HT1080 (cell line): ENCODE data around the gene IFT122. TPM values are rescaled to one million over a fixed set of nuclear protein-coding genes. Genes with fewer than 3 reads are reported as not detected.
"Not testable (repeated sequence)": the region's sequence is repeated elsewhere in the genome, so short reads cannot be mapped to it uniquely, and the experiment has no call there.

Experiments
- DNase-seq: peaks from one replicate; pipeline ENCODE4 v3.0.0-alpha.2; 2015; ENCODE audit warnings: low read depth
- total RNA-seq: library from RNA; depleted of rRNA; stranded (reverse); fragments of >200 nt; shearing (Covaris generic); gene quantifications from 2 replicates; pipeline ENCODE4 v1.2.3, GENCODE V29; 2014

The IFT122 gene
- total RNA-seq, 1 experiment from 2014 or later: 14.6 TPM

- no peak for DNase-seq
Measured at GRCh38 chr3:129473067-129473768, 33.2 kb downstream of the IFT122 start.

GRCh38 chr3:129473769-129474152 is 33.7 kb downstream of the IFT122 start:
- no peak for DNase-seq

GRCh38 chr3:129474984-129475804 is 35.2 kb downstream of the IFT122 start:
- no peak for DNase-seq

GRCh38 chr3:129475863-129476262 is 35.8 kb downstream of the IFT122 start:
- no peak for DNase-seq

GRCh38 chr3:129476586-129476985 is 36.6 kb downstream of the IFT122 start:
- DNase-seq: no peak

- DNase-seq: not testable (repeated sequence)
Measured at GRCh38 chr3:129481225-129481765, 41.3 kb downstream of the IFT122 start.

- DNase-seq: peak; percentile 23
Measured at GRCh38 chr3:129481766-129482332, 41.8 kb downstream of the IFT122 start.

- no peak for DNase-seq
Measured at GRCh38 chr3:129482721-129483120, 42.7 kb downstream of the IFT122 start.

GRCh38 chr3:129483870-129484269 is 43.8 kb downstream of the IFT122 start:
- DNase-seq: no peak

- not testable (repeated sequence) for DNase-seq
Measured at GRCh38 chr3:129485146-129485545, 45.1 kb downstream of the IFT122 start.

- peak; percentile 75 for DNase-seq
Measured at GRCh38 chr3:129485721-129486663, 46.0 kb downstream of the IFT122 start.

- no peak for DNase-seq
Measured at GRCh38 chr3:129486664-129487035, 46.6 kb downstream of the IFT122 start.

GRCh38 chr3:129487183-129487867 is 47.3 kb downstream of the IFT122 start:
- no peak for DNase-seq

GRCh38 chr3:129487868-129488335 is 47.9 kb downstream of the IFT122 start:
- not testable (repeated sequence) for DNase-seq

- not testable (repeated sequence) for DNase-seq
Measured at GRCh38 chr3:129489258-129489657, 49.2 kb downstream of the IFT122 start.

GRCh38 chr3:129490273-129490675 is 50.2 kb downstream of the IFT122 start:
- DNase-seq: peak; percentile 91

- DNase-seq: not testable (repeated sequence)
Measured at GRCh38 chr3:129491077-129491476, 51.1 kb downstream of the IFT122 start.

GRCh38 chr3:129491794-129492193 is 51.8 kb downstream of the IFT122 start:
- DNase-seq: no peak

GRCh38 chr3:129492691-129493090 is 52.7 kb downstream of the IFT122 start:
- DNase-seq: no peak

- DNase-seq: no peak
Measured at GRCh38 chr3:129493206-129493605, 53.2 kb downstream of the IFT122 start.
